ENCODE measurements around the gene MAMDC4. TPM values are rescaled to one million over a fixed set of nuclear protein-coding genes. Genes with fewer than 3 reads are reported as not detected.

Gene MAMDC4
- total and polyA plus RNA-seq, 2 of the 13 experiments (the other 11 are each of a cell fraction or from before 2014, with no cell fraction given): 6.0 to 6.8 TPM

- TF ChIP-seq STAT6 (CRISPR knock-in tag; IDR thresholded peaks at IDR 0.05; ENCODE audit: borderline replicate concordance) (no peak), ZNF749 (CRISPR knock-in tag; IDR thresholded peaks at IDR 0.05; ENCODE audit: borderline replicate concordance) (no peak), GLMP (CRISPR knock-in tag; IDR thresholded peaks at IDR 0.05; ENCODE audit: borderline replicate concordance) (no peak), AKAP8 (CRISPR knock-in tag; IDR thresholded peaks at IDR 0.05) (peak; percentile 95), SMYD3 (CRISPR knock-in tag; IDR thresholded peaks at IDR 0.05) (peak; percentile 59; the same call in 1 of the 2 replicates), NFKBIZ (CRISPR knock-in tag; IDR thresholded peaks at IDR 0.05) (no peak), ATF5 (CRISPR knock-in tag; IDR thresholded peaks at IDR 0.05; ENCODE audit: low read depth) (0 out of 2 replicates have a peak, but pooled peaks have one; percentile 57), ZNF484 (CRISPR knock-in tag; IDR thresholded peaks at IDR 0.05; ENCODE audit: borderline replicate concordance, low read depth) (no peak), ZNF850 (CRISPR knock-in tag; conservative IDR thresholded peaks at IDR 0.05) (no peak), IKZF1 (IDR thresholded peaks at IDR 0.05) (no peak), ZNF879 (CRISPR knock-in tag; IDR thresholded peaks at IDR 0.05) (no peak), ZNF619 (CRISPR knock-in tag; IDR thresholded peaks at IDR 0.05) (0 out of 2 replicates have a peak, but pooled peaks have one; percentile 47), ZBTB38 (CRISPR knock-in tag; IDR thresholded peaks at IDR 0.05) (no peak), POLR2G (IDR thresholded peaks at IDR 0.05; ENCODE audit: low read depth, low read length) (peak; percentile 89), TIGD3 (CRISPR knock-in tag; IDR thresholded peaks at IDR 0.05; ENCODE audit: borderline replicate concordance) (no peak), MIXL1 (CRISPR knock-in tag; IDR thresholded peaks at IDR 0.05) (peak; percentile 42; the same call in 1 of the 2 replicates), HNF4A (CRISPR knock-in tag; IDR thresholded peaks at IDR 0.05) (no peak), ZNF12 (CRISPR knock-in tag; IDR thresholded peaks at IDR 0.05) (no peak; the same call in 1 of the 2 replicates), MLLT10 (CRISPR knock-in tag; IDR thresholded peaks at IDR 0.05) (no peak), HOXD1 (CRISPR knock-in tag; IDR thresholded peaks at IDR 0.05) (peak; percentile 81; the same call in 1 of the 2 replicates), RAD21 (CRISPR knock-in tag; IDR thresholded peaks at IDR 0.05) (peak; percentile 13; the same call in 1 of the 2 replicates), ZBTB2 (CRISPR knock-in tag; IDR thresholded peaks at IDR 0.05; ENCODE audit: low read depth) (peak; percentile 69), ZNF841 (CRISPR knock-in tag; IDR thresholded peaks at IDR 0.05; ENCODE audit: borderline replicate concordance) (peak; percentile 14; the same call in 1 of the 2 replicates)
Observed at GRCh38 chr9:136849038-136849959, 2.8 kb upstream of the MAMDC4 start, which contains the start of gene PHPT1 (continued).
